Panc1 (cell line): Measurements from ENCODE around the gene CNPY2. TPM values are rescaled to one million over a fixed set of nuclear protein-coding genes. Genes with fewer than 3 reads are reported as not detected.

ENCODE experiments used
- ATAC-seq: fragments of 200-7000 bp; cut with Tn5 transposase; 2 replicates; pipeline ENCODE4 v1.9.1; 2020; ENCODE audit warnings: mild to moderate bottlenecking, moderate library complexity
- BruUV-seq: library from RNA; stranded (reverse); fragments of 400-500 nt; replicated peaks from 2 replicates; lab custom pipeline; 2021; lab: Mats Ljungman, UMichigan
- CTCF ChIA-PET: fragments of 300-600 bp; sonication (Branson Sonifier 250); formaldehyde crosslinking; loops from one replicate; lab custom pipeline; 2022; ENCODE audit warnings: antibody characterized with exemption; lab: Charles Lee
- POLR2A ChIA-PET: fragments of 300-600 bp; sonication (Branson Sonifier 250); formaldehyde crosslinking; loops from one replicate; lab custom pipeline; 2022; ENCODE audit warnings: antibody characterized with exemption; lab: Charles Lee
- DNase-seq: peaks from one replicate; pipeline ENCODE4 v3.0.0-alpha.2; 2010; ENCODE audit warnings: low read depth, low spot score
- H3K27ac ChIP-seq: 2 replicates; pipeline ENCODE4 v1.5.1; 2011; ENCODE audit warnings: mild to moderate bottlenecking, low read length, inconsistent platforms
- H3K27me3 ChIP-seq: fragments of 200-500 bp; sonication (Bioruptor generic); 2 replicates; pipeline ENCODE4 v1.6.0; 2014; ENCODE audit warnings: low read length, inconsistent platforms; ENCODE audit not compliant: control insufficient read depth, insufficient read depth
- H3K36me3 ChIP-seq: fragments of 200-500 bp; sonication (Bioruptor generic); 2 replicates; pipeline ENCODE4 v1.5.1; 2014; ENCODE audit warnings: inconsistent platforms, mild to moderate bottlenecking, low read length, moderate library complexity; ENCODE audit not compliant: control insufficient read depth, insufficient read depth
- H3K4me1 ChIP-seq: 2 replicates; pipeline ENCODE4 v1.5.1; 2011; ENCODE audit warnings: inconsistent platforms, mild to moderate bottlenecking, low read length, moderate library complexity; ENCODE audit not compliant: control insufficient read depth, insufficient read depth
- H3K4me3 ChIP-seq, 2 experiments: 2 replicates each; pipeline ENCODE4 v1.5.1; 2011 to 2012; ENCODE audit warnings: low read depth in 2 of 2, low read length in 2 of 2, mild to moderate bottlenecking in 2 of 2, inconsistent platforms in 1 of 2, moderate library complexity in 1 of 2
- H3K9me3 ChIP-seq: fragments of 200-500 bp; sonication (Bioruptor generic); 2 replicates; pipeline ENCODE4 v1.5.1; 2014; ENCODE audit warnings: low read depth, mild to moderate bottlenecking, inconsistent platforms, low read length, moderate library complexity; ENCODE audit not compliant: control insufficient read depth, insufficient read depth
- CTCF ChIP-seq: fragments of 450-650 bp; IDR thresholded peaks from 2 replicates; pipeline ENCODE4 v1.5.1; 2017; ENCODE audit warnings: mild to moderate bottlenecking
- POLR2AphosphoS5 ChIP-seq: IDR thresholded peaks from 2 replicates; pipeline ENCODE4 v1.6.1; 2012; ENCODE audit warnings: mild to moderate bottlenecking, low read depth, low read length, moderate library complexity
- REST ChIP-seq, 2 experiments: IDR thresholded peaks; 2 replicates each; pipeline ENCODE4 v1.6.1; 2011 to 2012; ENCODE audit warnings: low read depth in 2 of 2, control low read depth in 1 of 2, low read length in 1 of 2, mild to moderate bottlenecking in 1 of 2, moderate library complexity in 1 of 2; ENCODE audit not compliant: insufficient read depth in 1 of 2
- SIN3A ChIP-seq: IDR thresholded peaks from 2 replicates; pipeline ENCODE4 v1.6.1; 2012; ENCODE audit warnings: low read depth, mild to moderate bottlenecking, low read length, moderate library complexity, borderline replicate concordance; ENCODE audit not compliant: insufficient read depth
- TCF7L2 ChIP-seq: IDR thresholded peaks from 2 replicates; pipeline ENCODE4 v1.6.1; 2011; ENCODE audit warnings: mild to moderate bottlenecking, low read depth, low read length, inconsistent platforms
- in situ Hi-C: cut with HindIII; loops from 2 replicates; pipeline ENCODE4 v1.10.0; 2016; ENCODE audit warnings: low sequenced_read_pairs, low pct_unique_long_range_greater_than_20kb
- intact Hi-C: fragments of 100-400 bp; cut with micrococcal nuclease; formaldehyde crosslinking; loops from one replicate; pipeline ENCODE4 v1.10.0; 2022; ENCODE audit not compliant: unreplicated experiment
- total RNA-seq: library from RNA; stranded (reverse); gene quantifications from one replicate; pipeline ENCODE4 v1.2.1, GENCODE V29; 2021; ENCODE audit not compliant: unreplicated experiment

Gene CNPY2
- total RNA-seq, 1 experiment from 2014 or later, result 115 TPM

- ChIA-PET CTCF (no interaction called here), POLR2A (no interaction called here)
- no peaks in the 10 kb centered on the region for H3K9me3 ChIP-seq
- H3K4me3 ChIP-seq, result no peak overlapping the region
- no peak for DNase-seq
- TF ChIP-seq REST (IDR thresholded peaks at IDR 0.05; ENCODE audit: insufficient read depth in 1 of 2, low read depth in 2 of 2, low read length in 1 of 2), result no peak
- TF ChIP-seq SIN3A, result no peak
- TF ChIP-seq CTCF, result no peak
- TF ChIP-seq TCF7L2, result no peak
- TF ChIP-seq POLR2AphosphoS5, result no peak
- H3K4me1 ChIP-seq, result no peaks in the 10 kb centered on the region
- in situ Hi-C loops (no loop called here), intact Hi-C loops (no loop called here)
- no peak for ATAC-seq
- H3K27me3 ChIP-seq, result no peaks in the 10 kb centered on the region
- no TSS peak for BruUV-seq
- peaks cover 4% of the 10 kb centered on the region; the same call in 1 of the 2 replicates for H3K36me3 ChIP-seq
- no peak overlapping the region for H3K27ac ChIP-seq
These were observed 10.7 kb upstream of the CNPY2 start for GRCh38 chr12:56326533-56326932.

- peaks cover 4% of the 10 kb centered on the region; the same call in 1 of the 2 replicates for H3K36me3 ChIP-seq
- ATAC-seq, result no peak
- no peak overlapping the region for H3K4me3 ChIP-seq
- H3K4me1 ChIP-seq, result no peaks in the 10 kb centered on the region
- no peak for DNase-seq
- intact Hi-C loops, result no loop called here
- ChIA-PET CTCF (no interaction called here), POLR2A (no interaction called here)
- no peak overlapping the region for H3K27ac ChIP-seq
- in situ Hi-C loops, result no loop called here
- TF ChIP-seq POLR2AphosphoS5, result no peak
- TF ChIP-seq REST (IDR thresholded peaks at IDR 0.05; ENCODE audit: insufficient read depth in 1 of 2, low read depth in 2 of 2, low read length in 1 of 2), result no peak
- no peak for TF ChIP-seq SIN3A
- TF ChIP-seq CTCF, result no peak
- no peak for TF ChIP-seq TCF7L2
- BruUV-seq, result no TSS peak
- no peaks in the 10 kb centered on the region for H3K9me3 ChIP-seq
- H3K27me3 ChIP-seq, result no peaks in the 10 kb centered on the region
These were observed 10.3 kb upstream of the CNPY2 start for GRCh38 chr12:56326126-56326525.
